ENCODE measurements around the gene GNG8. TPM values are rescaled to one million over a fixed set of nuclear protein-coding genes. Genes with fewer than 3 reads are reported as not detected.

Gene GNG8
- total and polyA plus RNA-seq, 2 donors (not counting 1 experiment from before 2014, with no cell fraction given) = 6.7 TPM; not detected in 1

DNA sequence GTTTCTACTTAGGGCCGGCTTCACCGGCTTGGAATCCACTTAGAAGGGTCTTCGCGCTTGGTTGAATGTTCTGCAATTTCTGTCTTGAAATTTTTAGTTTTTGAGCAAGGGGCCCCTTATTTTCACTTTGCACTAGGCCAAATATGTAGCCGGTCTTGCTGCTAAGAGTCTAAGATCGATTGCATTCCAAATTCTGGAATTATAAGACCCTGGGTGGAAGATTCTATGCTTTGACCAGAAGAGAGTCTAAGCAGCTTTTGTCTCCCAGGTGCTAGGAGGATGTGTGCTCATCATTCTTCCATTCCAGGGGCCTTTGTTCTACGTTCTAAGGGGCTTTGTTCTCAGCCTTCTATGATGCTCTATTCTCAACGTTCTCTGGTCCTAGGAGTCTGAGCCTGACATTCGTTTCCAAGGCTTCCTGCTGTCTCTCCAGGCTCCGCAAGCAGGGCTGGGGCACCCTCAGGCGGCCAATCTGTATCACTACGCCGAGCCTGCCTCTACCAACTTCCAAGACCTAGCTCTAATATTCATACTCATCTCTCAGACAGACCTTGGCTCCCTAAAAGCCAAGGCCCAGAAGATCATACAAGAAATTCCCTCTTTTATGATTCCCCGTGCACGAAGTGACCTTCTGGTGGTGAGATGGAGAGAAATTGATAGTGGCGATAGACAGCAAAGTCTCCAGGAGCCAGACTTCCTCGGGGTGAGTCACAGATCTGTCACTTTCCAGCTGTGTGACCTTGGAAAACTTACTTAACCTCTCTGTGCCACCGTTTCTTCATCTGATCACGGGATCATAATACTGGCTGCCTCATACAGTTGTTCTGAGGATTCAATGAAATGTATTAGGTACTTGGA is 26.0 kb upstream of the GNG8 start:
- peak overlapping the region; percentile 85 for H3K27ac Mint-ChIP-seq
- Histone ChIP-seq H3K4me2 (replicated peaks; ENCODE audit: low read depth, low read length, poor library complexity, severe bottlenecking) (peak overlapping the region; percentile 94), H2AFZ (ENCODE audit: insufficient read depth, low read depth, low read length, poor library complexity, severe bottlenecking) (peak overlapping the region; percentile 13), H3K9ac (ENCODE audit: low read length) (peak overlapping the region; percentile 55), H4K20me1 (ENCODE audit: control insufficient read depth, insufficient read depth, low read length, poor library complexity, severe bottlenecking) (no peaks in the 10 kb centered on the region), H3K4me1 (ENCODE audit: control insufficient read depth in 2 of 2, insufficient read depth in 2 of 2, low read length in 2 of 2) (peaks cover 28 to 31% of the 10 kb centered on the region in 2 donors), H3K79me2 (ENCODE audit: control insufficient read depth, insufficient read depth, low read length) (no peaks in the 10 kb centered on the region), H3K27me3 (replicated peaks in 1 of 4; ENCODE audit: control extremely low read depth in 1 of 4, control insufficient read depth in 3 of 4, insufficient read depth in 4 of 4, low read length in 3 of 4) (peaks cover 0 to 30% (median 18%) of the 10 kb centered on the region in 4 experiments), H3K9me3 (ENCODE audit: control extremely low read depth in 1 of 3, control insufficient read depth in 2 of 3, insufficient read depth in 1 of 3, low read length in 2 of 3) (peaks cover 0 to 6% (median under 1%) of the 10 kb centered on the region in 3 donors), H3K4me3 (ENCODE audit: control extremely low read depth in 1 of 5, extremely low read depth in 1 of 5, insufficient read depth in 1 of 5, low read depth in 2 of 5, low read length in 4 of 5) (peak overlapping the region; percentile 26 to 67 (median 52)), H3K27ac (ENCODE audit: low read length in 2 of 2) (peak overlapping the region; percentile 32 to 54), H3K36me3 (replicated peaks in 1 of 2; ENCODE audit: control extremely low read depth in 1 of 2, control insufficient read depth in 1 of 2, extremely low read depth in 1 of 2, insufficient read depth in 2 of 2, low read length in 1 of 2) (no peaks in the 10 kb centered on the region)
- 7% methylated on average over 15 of the region's 19 CpGs for WGBS (ENCODE audit: insufficient coverage)
- no peaks in the 10 kb centered on the region for H3K9me3 Mint-ChIP-seq (ENCODE audit: insufficient read depth)
- peak overlapping the region; percentile 85 for H3K4me3 Mint-ChIP-seq
- DNase-seq (peak; percentile 86), ATAC-seq (ENCODE audit: low read depth) (peak; percentile 21)
- no peak for TF ChIP-seq EZH2 (IDR thresholded peaks at IDR 0.05; ENCODE audit: borderline replicate concordance, insufficient read depth, low read depth, low read length, poor library complexity, severe bottlenecking)
- TF ChIP-seq, protein P1, sequence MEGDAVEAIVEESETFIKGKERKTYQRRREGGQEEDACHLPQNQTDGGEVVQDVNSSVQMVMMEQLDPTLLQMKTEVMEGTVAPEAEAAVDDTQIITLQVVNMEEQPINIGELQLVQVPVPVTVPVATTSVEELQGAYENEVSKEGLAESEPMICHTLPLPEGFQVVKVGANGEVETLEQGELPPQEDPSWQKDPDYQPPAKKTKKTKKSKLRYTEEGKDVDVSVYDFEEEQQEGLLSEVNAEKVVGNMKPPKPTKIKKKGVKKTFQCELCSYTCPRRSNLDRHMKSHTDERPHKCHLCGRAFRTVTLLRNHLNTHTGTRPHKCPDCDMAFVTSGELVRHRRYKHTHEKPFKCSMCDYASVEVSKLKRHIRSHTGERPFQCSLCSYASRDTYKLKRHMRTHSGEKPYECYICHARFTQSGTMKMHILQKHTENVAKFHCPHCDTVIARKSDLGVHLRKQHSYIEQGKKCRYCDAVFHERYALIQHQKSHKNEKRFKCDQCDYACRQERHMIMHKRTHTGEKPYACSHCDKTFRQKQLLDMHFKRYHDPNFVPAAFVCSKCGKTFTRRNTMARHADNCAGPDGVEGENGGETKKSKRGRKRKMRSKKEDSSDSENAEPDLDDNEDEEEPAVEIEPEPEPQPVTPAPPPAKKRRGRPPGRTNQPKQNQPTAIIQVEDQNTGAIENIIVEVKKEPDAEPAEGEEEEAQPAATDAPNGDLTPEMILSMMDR (IDR thresholded peaks at IDR 0.05) = peak; percentile 95
- H3K4me1 Mint-ChIP-seq = peaks cover 23% of the 10 kb centered on the region
- CTCF ChIA-PET = interaction anchor here (0.7 to 12.3 kb wide), 40 partner anchors 9 to 266 kb away, joined by 3 to 447 read pairs (median 4); partner anchors contain the start of genes CALM3, GNG8 and PTGIR
- intact Hi-C loops (cut with micrococcal nuclease) = loop anchor here (1.0 to 2.0 kb wide), 10 partner anchors 28 to 451 kb away; partner anchors contain the start of genes ARHGAP35, FKRP, SLC1A5 and STRN4
- POLR2A ChIA-PET = interaction anchor here (0.5 to 2.4 kb wide), 12 partner anchors 20 to 1570 kb away, joined by 3 to 30 read pairs (median 6); partner anchors contain the start of gene CALM3
- H3K27me3 Mint-ChIP-seq = peaks cover 12% of the 10 kb centered on the region

Data from B cell (primary cell).